ENCODE results near the gene PKNOX2.

DNA sequence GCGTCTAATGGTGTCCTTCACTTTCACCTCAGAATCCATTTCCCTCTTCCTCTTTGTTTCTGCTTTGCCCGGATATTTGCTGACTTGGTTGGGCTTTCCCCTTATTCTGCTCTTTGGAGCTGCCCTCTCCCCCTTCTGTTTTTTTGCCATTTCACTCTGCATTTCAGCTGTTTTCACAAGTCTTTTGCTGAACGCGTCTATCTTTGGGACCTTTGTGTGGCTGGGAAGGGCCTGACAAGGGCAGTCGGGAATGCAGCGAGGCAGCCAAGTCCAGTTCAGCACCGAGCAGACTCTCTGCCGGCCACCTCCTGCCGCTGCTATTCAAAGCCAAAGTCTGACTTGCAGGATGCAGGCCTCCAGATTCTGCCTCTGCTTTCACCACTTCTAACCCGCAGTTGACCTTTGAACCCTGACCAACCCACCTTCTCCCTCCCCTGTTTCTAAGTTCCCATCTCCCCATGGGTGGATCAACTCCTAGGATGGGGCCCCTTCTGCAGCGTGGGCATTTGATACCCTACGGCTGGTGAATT lies 293.3 kb downstream of the PKNOX2 start:
- TF ChIP-seq CTCF (IDR thresholded peaks at IDR 0.05; ENCODE audit: low read depth, low read length) (no peak), EZH2phosphoT487 (IDR thresholded peaks at IDR 0.05; ENCODE audit: low read depth) (no peak)
